ENCODE data around the gene HSP90AB1.

The HSP90AB1 gene

DNA sequence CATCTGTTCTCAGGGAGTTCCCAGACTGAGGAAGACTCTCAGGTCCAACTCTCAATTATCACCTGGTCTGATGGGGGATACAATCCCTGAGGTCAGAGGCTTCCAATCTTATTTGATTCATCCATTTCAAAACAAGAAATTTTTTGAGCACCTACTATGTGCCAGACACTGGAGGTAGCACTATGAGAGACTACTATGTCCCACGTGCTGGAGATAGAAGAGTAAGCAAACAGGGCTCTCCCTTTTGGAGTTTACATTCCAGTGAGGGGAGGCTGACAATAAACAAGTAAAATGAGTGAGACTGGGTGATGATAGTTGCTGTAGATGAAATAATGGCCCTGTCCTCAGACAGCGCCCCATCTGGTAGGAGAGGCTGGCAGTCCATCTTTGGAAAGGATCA, 39.8 kb downstream of the HSP90AB1 start:
- no peak overlapping the region for H3K27ac ChIP-seq (ENCODE audit: low read length)
- H3K27me3 ChIP-seq (ENCODE audit: low read depth, low read length) = peaks cover 60% of the 10 kb centered on the region
- no peaks in the 10 kb centered on the region for H3K79me2 ChIP-seq (ENCODE audit: low read length)
- no peaks in the 10 kb centered on the region for H3K4me1 ChIP-seq (ENCODE audit: low read length)
- H3K36me3 ChIP-seq (replicated peaks; ENCODE audit: low read depth, low read length) = no peaks in the 10 kb centered on the region
- H3K4me2 ChIP-seq (ENCODE audit: low read length) = no peak overlapping the region
- no peak for TF ChIP-seq EZH2phosphoT487 (IDR thresholded peaks at IDR 0.05; ENCODE audit: low read depth)
- TF ChIP-seq, protein P1, sequence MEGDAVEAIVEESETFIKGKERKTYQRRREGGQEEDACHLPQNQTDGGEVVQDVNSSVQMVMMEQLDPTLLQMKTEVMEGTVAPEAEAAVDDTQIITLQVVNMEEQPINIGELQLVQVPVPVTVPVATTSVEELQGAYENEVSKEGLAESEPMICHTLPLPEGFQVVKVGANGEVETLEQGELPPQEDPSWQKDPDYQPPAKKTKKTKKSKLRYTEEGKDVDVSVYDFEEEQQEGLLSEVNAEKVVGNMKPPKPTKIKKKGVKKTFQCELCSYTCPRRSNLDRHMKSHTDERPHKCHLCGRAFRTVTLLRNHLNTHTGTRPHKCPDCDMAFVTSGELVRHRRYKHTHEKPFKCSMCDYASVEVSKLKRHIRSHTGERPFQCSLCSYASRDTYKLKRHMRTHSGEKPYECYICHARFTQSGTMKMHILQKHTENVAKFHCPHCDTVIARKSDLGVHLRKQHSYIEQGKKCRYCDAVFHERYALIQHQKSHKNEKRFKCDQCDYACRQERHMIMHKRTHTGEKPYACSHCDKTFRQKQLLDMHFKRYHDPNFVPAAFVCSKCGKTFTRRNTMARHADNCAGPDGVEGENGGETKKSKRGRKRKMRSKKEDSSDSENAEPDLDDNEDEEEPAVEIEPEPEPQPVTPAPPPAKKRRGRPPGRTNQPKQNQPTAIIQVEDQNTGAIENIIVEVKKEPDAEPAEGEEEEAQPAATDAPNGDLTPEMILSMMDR (IDR thresholded peaks at IDR 0.05; ENCODE audit: low read depth, low read length) = no peak; the same call in 1 of the 2 replicates
- H3K4me3 ChIP-seq (ENCODE audit: low read length) = no peak overlapping the region
- no peaks in the 10 kb centered on the region for H4K20me1 ChIP-seq (ENCODE audit: insufficient read depth, low read length)
- H2AFZ ChIP-seq (ENCODE audit: low read depth, low read length) = no peak overlapping the region
- no peak overlapping the region for H3K9ac ChIP-seq (ENCODE audit: low read length)
- H3K9me3 ChIP-seq (ENCODE audit: insufficient read depth, low read length) = no peaks in the 10 kb centered on the region

DNA sequence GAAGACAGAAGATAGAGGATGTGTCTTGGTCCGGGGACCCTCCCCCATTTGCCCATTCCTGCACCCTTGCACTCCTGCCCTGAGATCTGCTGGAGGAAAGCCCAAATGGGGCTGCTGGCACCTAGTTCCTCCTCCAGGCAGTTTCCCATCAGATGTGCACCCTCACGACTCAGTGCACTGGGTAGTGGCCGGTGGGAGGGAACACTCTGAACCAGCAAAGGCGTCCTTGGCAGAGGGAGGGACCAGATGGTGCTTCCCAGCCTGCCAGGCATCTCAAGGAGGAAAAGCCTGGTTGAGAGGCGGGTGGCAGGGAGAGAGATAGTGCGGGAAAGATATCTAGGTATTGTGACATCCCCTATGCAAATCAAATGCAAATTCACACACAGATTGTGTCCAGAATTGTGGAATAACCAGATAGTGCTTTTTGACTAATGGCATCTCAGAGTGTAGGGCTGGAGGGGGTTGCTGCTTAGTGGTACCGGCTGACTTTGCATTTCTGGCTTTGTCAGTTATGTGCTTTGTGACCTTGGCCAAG, 42.9 kb downstream of the HSP90AB1 start:
- no peak overlapping the region for H3K27ac ChIP-seq (ENCODE audit: low read length)
- H3K9ac ChIP-seq (ENCODE audit: low read length) = no peak overlapping the region
- H3K36me3 ChIP-seq (replicated peaks; ENCODE audit: low read depth, low read length) = no peaks in the 10 kb centered on the region
- no peaks in the 10 kb centered on the region for H4K20me1 ChIP-seq (ENCODE audit: insufficient read depth, low read length)
- TF ChIP-seq, protein P1 (IDR thresholded peaks at IDR 0.05; ENCODE audit: low read depth, low read length) = no peak
- TF ChIP-seq EZH2phosphoT487 (IDR thresholded peaks at IDR 0.05; ENCODE audit: low read depth) = no peak
- no peaks in the 10 kb centered on the region for H3K9me3 ChIP-seq (ENCODE audit: insufficient read depth, low read length)
- no peaks in the 10 kb centered on the region for H3K4me1 ChIP-seq (ENCODE audit: low read length)
- no peaks in the 10 kb centered on the region for H3K79me2 ChIP-seq (ENCODE audit: low read length)
- H3K27me3 ChIP-seq (ENCODE audit: low read depth, low read length) = peaks cover 39% of the 10 kb centered on the region
- no peak overlapping the region for H3K4me3 ChIP-seq (ENCODE audit: low read length)
- no peak overlapping the region for H2AFZ ChIP-seq (ENCODE audit: low read depth, low read length)
- H3K4me2 ChIP-seq (ENCODE audit: low read length) = no peak overlapping the region

DNA sequence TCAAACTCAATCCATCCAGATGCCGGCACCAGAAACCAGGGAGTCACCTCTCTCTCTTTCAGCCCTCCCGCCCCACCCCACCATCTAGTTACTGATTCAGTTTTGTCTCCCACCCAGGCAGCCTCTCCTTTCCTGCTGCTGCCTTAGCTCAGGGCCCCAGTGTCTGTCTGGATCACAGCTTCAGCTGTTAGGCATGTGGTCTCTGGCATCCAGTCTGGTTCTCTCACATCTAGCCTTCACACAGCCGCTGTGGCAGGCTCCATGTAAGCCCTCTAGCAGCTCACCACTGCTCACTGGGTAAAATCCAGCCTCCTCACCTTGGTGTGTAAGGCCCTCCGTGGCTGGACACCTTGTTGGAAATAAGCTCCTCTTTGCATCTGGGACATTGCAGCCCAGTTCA, 44.9 kb downstream of the HSP90AB1 start:
- no peaks in the 10 kb centered on the region for H3K36me3 ChIP-seq (replicated peaks; ENCODE audit: low read depth, low read length)
- no peaks in the 10 kb centered on the region for H4K20me1 ChIP-seq (ENCODE audit: insufficient read depth, low read length)
- H3K79me2 ChIP-seq (ENCODE audit: low read length) = no peaks in the 10 kb centered on the region
- H3K4me2 ChIP-seq (ENCODE audit: low read length) = no peak overlapping the region
- H3K27ac ChIP-seq (ENCODE audit: low read length) = no peak overlapping the region
- no peaks in the 10 kb centered on the region for H3K9me3 ChIP-seq (ENCODE audit: insufficient read depth, low read length)
- no peaks in the 10 kb centered on the region for H3K4me1 ChIP-seq (ENCODE audit: low read length)
- peaks cover 32% of the 10 kb centered on the region for H3K27me3 ChIP-seq (ENCODE audit: low read depth, low read length)
- TF ChIP-seq EZH2phosphoT487 (IDR thresholded peaks at IDR 0.05; ENCODE audit: low read depth) = no peak
- TF ChIP-seq, protein P1 (IDR thresholded peaks at IDR 0.05; ENCODE audit: low read depth, low read length) = no peak
- no peak overlapping the region for H2AFZ ChIP-seq (ENCODE audit: low read depth, low read length)
- no peak overlapping the region for H3K9ac ChIP-seq (ENCODE audit: low read length)
- no peak overlapping the region for H3K4me3 ChIP-seq (ENCODE audit: low read length)

DNA sequence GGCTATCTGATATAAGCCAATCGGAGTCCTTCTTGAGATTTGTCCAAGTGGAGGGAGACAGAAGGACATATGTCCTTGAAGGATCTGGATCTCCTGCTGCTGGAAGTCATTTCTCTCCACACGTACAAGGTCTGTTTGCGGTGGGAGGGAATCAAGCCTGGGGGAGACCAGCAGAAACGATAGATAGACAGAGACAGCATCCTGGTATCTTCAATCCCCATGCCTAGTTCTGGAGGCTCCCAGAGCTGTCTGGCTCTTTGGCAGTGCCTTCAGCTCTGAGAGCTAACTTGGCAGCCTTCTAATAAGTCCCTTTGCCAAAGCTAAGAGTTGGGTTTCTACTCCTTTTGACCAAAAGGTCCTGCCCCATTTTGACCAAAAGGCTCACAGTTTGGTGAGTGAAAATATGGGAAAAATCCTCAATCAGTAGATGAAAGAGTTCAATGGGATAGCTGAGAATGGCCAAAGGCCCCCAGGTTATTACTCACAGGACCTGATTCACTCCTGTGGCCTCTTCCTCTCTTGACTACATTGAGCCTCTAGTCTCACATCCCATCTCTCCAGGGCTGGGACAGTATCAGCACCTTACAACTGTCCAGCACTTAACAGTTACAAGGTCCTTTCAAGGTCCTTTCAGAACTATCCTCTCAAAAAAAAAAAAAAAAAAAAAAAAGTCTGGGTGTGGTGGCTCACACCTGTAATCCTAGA, 45.9 kb downstream of the HSP90AB1 start:
- no peak for TF ChIP-seq EZH2phosphoT487 (IDR thresholded peaks at IDR 0.05; ENCODE audit: low read depth)
- TF ChIP-seq, protein P1 (IDR thresholded peaks at IDR 0.05; ENCODE audit: low read depth, low read length) = no peak
- Histone ChIP-seq H3K4me3 (ENCODE audit: low read length) (no peak overlapping the region), H2AFZ (ENCODE audit: low read depth, low read length) (no peak overlapping the region), H3K79me2 (ENCODE audit: low read length) (no peaks in the 10 kb centered on the region), H3K4me1 (ENCODE audit: low read length) (no peaks in the 10 kb centered on the region), H3K9me3 (ENCODE audit: insufficient read depth, low read length) (no peaks in the 10 kb centered on the region), H3K27ac (ENCODE audit: low read length) (no peak overlapping the region), H4K20me1 (ENCODE audit: insufficient read depth, low read length) (no peaks in the 10 kb centered on the region), H3K9ac (ENCODE audit: low read length) (no peak overlapping the region), H3K36me3 (replicated peaks; ENCODE audit: low read depth, low read length) (no peaks in the 10 kb centered on the region), H3K4me2 (ENCODE audit: low read length) (no peak overlapping the region), H3K27me3 (ENCODE audit: low read depth, low read length) (peaks cover 26% of the 10 kb centered on the region)
